SKM-1 treated with dmso at 0.1 percent for 144 hours (cell line): ENCODE data around the gene LAMA3.

Experiments
- DNase-seq: peaks from one replicate; lab custom pipeline; 2025; ENCODE audit not compliant: unreplicated experiment; lab: John Stamatoyannopoulos, UW

The LAMA3 gene

DNA sequence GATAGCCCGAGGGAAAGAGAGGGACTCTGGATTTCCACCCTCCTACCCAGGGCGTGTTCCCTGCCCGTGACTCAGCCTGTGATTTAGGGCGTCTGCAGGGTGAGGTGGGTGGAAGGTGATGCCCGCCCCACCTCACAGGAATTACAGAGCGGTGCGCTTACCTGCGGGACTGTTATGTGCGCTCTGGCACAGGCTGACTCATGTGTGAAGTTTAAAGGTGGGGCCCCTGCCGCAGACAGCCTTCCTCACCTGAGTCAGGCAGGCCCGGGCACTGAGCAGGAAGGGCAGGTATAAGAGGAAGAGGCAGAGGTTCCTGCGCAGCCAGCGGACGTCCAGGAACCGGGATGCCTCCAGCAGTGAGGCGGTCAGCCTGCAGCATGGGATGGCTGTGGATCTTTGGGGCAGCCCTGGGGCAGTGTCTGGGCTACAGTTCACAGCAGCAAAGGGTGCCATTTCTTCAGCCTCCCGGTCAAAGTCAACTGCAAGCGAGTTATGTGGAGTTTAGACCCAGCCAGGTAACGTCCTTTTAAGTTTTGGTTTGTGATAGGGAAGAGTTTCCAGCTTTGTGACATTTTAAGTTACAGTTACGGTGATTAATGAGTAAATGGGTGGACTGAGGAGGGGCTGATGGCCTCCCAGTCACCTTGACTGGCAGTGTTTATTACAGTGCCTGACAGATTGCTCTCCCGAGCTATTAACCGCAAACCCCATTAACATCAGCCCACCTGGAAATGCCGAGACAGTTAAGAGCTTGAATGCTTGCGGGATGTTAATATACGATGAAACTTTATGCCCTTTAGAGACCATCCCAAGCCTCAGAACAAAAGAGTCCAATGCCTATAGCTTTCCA lies 183.7 kb downstream of the LAMA3 start:
- no peak for DNase-seq

DNA sequence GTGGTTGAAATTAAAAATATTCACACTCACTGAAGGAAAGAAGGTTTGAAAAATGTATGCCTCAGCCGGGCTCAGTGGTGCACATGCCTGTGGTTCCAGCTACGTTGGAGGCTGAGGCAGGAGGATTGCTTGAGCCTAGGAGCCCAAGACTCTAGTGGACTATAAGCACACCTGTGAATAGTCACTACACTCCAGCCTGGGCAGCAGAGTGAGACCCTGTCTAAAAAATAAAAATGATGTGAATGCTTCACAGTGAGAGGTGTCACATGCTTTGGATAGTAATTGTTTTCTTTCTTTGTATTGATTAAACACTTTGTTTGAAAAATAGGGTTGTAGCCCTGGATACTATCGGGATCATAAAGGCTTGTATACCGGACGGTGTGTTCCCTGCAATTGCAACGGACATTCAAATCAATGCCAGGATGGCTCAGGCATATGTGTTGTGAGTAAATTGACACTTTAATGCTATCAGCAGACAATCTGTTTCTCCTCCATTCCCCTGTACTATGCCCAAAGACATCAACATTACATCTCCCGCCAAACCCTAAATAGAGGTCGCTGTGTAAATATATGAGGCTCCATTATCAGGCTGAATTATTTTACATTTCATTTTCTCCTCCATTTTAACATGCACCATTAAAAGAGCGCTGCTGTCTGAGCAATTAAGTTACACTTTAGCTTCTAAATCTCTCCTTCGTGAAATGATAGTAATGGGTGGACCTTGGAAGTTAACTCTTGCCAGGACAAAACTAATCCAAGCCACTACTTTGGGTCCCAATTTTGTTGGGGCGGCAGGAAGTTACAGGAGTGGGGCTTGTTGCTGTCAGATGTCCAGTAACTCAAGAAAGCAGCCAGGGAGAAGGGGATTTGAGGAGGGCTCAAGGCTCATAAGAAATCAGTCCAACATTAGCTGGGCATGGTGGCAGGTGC lies 187.0 kb downstream of the LAMA3 start:
- DNase-seq, result no peak

DNA sequence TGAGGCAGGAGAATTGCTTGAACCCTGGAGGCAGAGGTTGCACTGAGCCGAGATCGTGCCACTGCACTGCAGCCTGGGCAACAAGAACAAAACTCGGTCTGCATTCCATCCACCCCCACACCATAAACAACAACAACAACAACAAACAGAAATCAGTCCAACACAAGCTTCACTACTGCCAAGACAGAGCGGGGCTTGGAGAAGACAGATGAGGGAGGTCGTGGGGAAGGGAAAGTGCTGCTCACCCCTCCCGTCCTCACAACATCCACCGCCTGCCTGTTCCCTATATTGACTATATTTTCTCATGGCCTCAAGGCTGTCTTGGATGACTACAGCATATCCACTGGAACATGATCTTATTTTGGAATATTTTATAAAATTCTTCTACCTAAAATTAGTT lies 187.7 kb downstream of the LAMA3 start:
- no peak for DNase-seq

DNA sequence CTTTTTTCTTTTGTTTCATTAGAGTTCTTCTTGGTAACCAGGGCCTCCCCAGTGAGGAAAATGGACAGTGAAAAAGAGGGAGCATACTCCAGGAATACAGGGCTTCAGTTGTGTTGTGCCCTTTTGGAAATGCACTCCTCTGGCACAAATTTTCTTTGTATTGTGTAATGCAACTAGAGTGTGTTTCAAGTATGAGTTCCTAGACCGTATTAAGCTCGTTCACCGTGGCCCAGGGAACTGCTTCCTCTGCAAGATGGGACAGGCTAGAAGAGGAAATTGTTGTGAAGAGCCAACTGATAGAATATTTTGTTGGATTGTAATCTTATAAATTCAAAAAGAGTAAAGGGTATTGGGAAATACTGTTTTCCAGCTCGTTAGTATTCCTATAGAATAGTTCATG lies 188.1 kb downstream of the LAMA3 start:
- no peak for DNase-seq

DNA sequence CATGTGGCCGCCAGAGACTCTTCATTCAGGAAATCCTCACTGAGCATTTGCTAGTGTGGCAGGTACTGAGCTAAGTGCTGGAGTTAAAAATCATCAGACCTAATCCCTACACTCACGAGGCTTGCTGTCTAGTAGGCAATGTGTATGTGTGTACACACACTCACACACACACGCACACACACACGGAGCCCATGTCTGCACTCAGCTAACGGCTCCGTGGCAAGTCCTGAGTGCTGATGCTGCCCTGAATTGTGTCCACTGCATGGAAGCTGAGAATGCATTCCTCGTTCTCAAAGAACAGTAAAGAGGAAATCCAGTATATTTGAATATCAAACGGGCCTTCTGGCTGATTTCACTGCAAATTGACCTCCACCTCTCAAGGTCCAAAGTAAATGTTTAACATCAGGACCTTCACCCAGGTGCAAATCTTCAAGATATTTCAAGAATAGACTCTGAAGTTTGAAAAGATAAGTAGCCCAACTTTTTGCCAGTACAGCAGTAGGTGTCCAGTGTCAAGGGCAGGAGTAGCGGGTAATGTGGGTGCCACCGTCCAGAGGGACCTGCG lies 189.2 kb downstream of the LAMA3 start:
- no peak for DNase-seq

DNA sequence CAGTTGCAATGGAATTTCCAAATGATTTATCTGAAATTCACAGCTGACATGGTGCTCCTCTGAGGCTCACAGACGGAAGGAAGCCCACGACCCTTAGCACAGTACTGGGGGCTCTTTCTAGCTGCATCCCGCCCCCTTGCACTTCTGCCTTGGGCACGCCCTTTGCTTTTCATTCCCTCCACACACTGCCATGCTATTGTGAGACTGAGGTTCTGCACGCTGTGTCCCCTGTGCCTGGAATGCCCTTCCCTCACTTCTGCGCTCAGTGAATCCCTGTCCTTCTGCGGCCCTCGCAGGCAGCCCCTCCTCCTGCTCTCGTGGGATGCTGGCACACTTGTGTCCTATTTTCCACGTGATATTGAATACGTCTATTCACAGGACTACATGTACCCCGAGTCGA lies 189.9 kb downstream of the LAMA3 start:
- no peak for DNase-seq

DNA sequence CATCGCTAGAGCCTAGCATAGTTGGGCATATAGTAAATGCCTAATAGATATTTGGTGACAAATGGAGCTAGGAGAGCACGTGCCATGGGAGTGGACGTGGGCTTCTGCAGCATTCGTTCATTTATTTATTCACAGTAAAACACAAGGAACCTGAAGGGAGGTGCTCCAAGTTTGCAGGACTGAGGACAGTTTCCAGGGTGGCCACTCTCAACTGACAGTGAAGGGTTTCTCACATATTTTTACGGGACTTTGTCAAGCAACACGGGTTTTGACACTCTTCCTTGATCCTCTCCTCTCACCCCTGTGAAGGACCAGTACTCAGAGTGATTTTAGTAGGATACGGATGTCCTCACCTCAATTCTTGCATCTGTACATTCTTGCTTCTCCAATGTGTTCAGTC lies 190.3 kb downstream of the LAMA3 start:
- DNase-seq, result no peak

DNA sequence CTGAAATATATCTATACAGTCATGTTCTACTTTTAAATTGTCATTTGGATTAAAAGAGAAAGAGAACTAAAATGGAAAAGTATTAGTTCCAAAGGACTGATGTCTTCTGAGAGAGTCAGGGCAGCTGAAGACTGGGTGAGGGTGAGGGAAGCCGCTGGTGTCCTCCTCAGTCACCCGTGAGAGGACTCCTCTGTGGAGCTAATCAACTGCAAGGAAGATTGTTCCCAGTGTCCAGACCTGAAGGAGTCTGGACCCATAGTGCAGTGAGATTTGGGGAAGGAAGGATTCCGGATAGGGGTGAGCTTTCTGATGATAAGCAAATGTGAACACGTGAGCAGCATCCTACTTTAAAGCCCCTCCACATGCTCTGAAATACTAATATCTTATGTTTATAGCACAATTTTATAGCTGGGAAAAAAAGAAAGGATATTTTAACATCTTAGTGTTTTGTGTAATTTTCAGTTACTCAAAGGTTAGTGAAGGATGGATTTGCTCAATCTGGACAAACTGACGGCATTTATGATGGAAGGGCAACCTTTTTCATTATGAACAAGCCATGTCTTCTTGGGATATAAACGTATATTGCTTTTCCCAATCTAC lies 190.8 kb downstream of the LAMA3 start:
- DNase-seq, result no peak

DNA sequence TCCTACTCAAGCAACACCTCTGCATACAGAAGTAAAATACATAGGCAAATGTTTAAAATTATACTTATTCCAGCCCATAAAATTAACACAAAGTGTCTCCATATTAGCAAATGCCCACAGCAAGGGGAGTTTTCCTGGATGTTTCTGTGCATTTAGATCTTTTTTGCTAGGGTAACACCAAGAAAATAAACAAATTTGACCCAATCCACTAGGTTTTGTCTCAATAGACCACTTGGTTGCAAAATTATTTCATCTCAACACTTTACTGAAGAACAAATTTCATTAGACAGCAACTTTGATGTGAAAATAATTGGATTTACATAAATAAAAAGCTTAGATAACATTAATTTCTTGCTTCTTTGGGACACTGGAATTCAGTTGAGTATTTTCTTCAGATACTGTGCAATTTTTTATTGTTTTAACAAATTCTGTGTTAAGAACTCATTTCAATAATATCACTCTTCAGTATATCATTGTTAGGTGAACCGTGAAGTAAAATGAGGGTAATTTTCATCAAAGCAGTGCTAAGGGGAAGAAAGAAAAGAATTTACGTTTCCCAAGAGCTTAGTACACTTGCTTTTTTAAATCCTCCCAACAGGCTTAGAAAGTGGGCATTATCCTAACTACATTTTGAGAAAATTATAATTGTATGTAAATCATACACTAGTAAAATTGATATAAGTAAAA lies 191.8 kb downstream of the LAMA3 start:
- DNase-seq, result no peak

DNA sequence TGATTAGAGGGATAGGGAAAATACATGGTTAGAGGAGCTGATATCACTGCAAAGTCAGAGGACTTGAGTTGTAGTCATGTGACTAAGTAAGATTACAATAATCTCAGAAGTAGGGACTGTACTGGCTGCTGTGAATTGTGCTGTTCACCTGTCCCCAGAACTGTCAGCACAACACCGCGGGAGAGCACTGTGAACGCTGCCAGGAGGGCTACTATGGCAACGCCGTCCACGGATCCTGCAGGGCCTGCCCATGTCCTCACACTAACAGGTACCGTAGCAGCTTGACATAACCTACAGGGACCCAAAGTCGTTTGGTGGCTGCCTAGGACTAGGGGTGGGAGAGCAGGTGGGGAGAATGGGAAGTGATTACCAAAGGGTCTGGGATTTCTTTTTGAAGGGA lies 192.5 kb downstream of the LAMA3 start:
- DNase-seq, result no peak

DNA sequence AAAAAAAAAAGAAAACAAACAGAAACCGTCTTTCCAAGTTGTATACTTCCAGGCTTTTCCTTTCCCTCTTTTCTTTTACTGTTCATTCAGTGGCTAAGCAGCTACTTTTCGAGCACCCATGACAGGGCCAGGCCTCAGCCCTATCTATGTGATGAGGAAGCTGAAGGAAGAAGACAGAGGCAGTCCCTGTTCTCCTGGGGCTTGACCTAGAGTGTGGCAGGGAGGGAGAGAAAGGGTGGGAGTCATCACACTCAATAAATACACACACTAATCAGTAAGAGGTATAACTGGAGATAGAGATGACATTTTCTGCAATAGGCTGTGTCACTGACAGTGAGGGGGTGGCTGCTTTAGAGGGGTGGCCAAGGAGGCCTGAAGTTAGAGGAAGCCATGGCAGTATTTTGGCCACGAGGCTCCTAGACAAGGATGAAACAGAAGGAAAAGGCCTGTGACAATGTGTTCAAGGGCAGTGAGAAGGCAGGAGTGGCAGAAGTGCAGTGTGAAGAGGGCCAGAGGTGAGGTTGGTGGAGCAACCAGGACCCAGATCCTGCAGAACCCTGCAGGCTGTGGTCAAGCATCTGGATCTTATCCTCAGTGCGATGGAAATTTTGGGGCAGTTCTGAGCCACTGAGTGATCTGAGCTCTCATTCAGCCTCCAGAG lies 193.5 kb downstream of the LAMA3 start:
- no peak for DNase-seq

DNA sequence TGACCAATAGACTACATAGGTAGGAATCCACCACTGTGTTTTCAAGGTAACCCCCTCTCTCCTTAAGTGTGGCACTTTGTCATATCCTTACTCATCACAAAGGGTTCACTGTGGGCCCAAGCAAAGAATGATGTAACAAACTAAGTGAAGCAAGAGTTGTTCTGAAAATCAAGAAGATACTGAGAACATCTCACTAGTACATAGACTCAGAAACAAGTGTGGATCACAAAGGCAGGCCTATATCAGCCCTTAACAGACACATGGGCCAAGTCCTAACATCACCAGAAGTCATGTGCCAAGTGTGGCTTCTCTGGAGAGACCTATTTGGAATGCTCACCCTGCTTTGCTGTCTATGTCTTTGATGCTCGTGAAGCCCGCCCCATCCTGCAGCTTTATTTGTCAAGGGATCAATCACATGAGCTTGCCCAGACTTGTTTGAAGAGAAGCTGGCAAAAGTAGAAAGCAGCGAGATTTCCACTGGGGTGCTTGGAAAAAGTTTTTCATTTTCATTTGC lies 194.1 kb downstream of the LAMA3 start:
- no peak for DNase-seq

DNA sequence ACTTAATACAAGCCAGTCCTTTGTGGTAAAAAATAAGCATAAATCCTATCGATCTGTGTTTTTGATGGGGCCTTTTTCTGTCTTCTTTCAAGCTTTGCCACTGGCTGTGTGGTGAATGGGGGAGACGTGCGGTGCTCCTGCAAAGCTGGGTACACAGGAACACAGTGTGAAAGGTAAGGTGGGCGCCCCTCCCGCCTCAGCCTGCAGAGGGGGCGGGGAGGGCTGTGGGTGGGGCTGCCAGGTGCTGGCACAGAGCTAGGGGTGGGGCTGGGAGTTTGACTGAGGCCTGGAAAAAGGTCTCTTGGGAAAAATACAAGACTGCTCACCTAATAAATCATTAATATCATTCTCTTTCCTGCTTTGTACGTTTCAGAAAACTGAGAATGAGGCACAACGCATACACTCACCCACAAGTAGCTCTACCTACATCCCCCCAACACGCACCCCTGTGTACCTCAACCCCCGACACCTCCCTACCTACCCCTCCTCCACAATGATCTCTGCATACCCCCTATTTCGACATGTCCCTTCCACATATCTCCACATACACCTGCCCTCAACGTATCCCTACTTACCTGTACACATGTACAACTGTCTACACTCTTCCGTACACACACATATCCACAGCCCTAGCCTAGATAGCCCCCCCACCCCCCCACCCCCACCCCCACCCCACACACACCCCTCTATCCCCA lies 195.6 kb downstream of the LAMA3 start:
- DNase-seq, result no peak

DNA sequence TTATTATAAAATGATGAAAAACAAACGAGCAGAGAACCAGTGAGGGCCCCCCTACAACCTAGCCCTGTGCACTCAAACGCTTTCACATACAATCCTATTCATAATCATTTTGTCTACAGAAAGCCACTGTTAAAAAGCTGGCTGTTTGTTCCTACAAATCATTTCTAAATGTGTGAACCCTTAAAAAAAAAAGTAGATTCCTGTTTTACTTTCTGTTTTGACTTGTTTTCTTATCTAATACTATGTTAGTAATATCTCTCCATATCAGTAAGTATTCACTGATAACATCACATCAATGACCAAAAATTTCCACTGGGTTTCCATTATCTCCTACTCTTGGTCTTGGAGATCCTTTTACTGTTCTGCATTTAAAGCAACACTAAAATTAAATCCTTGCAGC lies 196.5 kb downstream of the LAMA3 start:
- no peak for DNase-seq

DNA sequence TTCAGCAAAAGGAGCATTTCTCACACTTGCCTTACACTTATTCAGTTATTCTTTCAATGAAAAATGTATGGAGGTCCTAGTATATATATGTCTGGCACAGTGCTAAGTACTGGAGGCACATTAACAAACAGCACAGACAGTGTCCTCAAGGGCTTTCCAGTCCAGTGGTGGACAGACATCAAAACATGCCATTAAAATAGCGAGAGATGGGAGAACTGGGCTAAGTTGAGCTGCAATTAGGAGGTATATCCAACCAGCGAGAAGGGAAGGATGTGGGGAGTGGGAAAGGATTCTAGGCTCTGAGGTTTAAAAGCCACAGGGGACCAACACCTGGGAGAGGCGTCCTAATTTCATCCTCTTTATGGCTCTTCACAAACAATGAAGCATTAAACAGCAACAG lies 197.8 kb downstream of the LAMA3 start:
- no peak for DNase-seq

DNA sequence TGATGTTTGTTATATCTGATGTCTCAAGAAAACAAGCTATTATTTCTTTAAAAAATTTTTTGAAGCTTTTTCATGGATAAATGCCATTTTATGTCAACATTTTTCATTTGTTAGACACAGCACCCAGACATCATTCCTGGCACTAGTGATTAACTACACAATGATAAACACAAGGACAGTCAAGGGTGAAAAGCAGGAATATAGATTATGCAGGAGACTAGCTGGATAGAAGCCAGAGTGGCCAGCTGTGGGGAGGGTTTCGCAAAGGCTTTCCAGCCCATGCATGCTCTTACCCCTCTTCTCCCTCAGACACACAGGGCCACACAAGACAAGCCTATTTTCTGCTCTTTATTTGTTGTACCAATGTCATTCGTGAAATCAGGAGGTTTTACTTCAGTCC lies 198.2 kb downstream of the LAMA3 start:
- DNase-seq, result no peak

DNA sequence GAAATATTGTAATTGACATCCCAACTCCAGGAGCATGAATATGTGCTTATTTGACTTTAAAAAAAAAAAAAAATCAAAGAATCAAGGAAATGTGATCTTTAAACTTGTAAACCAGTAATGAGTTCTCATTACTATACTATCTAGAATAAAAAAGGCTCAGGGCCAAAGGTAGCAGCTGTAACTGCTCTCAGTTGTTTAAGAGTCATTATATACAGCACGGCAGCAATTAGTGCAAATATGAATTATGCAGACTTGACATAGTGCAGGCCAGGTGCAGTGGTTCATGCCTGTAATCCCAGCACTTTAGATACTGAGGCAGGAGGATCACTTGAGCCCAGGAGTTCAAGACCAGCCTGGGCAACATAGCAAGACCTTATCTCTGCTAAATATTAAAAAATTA lies 199.6 kb downstream of the LAMA3 start:
- no peak for DNase-seq

DNA sequence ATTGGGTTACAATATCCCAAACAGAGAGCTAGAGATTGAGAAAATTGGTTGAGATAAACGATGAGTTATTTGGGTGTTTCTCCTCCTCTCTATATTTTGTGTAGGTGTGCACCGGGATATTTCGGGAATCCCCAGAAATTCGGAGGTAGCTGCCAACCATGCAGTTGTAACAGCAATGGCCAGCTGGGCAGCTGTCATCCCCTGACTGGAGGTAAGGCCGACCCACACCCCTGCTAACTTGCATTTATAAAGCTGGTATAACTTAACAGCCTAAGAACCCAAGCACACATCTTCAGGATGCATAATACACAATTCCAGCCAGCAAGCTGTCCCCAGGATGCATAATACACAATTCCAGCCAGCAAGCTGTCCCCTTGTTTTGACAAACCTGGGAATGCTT lies 200.7 kb downstream of the LAMA3 start:
- DNase-seq, result no peak

DNA sequence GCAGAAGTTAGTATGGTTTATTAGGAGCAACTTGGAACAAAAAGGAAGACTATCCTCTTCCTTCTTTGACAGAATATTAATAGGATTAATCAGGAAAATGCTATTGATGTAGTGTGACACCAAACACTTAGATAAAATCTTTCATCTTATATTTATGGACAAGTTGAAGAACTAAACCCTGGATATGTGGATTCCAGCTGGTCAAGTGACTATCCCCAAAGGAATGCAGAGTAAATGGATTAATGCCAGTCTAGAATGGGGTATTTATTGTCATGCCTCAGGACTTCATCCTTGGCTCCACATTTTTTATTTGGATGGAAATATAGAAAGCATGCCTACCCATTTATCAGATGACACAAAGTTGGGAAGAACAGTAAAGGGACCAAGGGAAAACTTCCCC lies 201.3 kb downstream of the LAMA3 start:
- DNase-seq, result no peak

DNA sequence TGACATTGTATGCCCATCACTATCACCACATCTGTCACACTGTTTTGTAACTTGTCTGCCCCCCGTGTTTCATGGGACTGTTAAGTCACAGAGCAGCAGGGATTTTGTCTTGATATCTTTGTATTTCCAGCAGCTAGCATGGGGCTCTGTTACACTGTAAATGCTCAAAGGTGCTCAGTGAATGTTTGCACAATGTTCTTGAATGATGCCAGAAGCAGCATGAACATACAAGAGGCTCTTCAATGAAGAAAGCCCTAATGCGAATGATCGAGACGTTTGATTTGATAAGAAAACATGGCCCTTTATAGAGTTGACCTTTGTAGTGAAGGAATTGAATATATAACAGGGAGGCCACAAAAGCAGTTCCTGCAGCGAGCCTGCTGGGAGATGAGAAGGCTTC lies 204.4 kb downstream of the LAMA3 start:
- no peak for DNase-seq
